Pancreas (tissue), 10 donors: Measurements from ENCODE around the gene SLC34A3. TPM values are rescaled to one million over a fixed set of nuclear protein-coding genes. Genes with fewer than 3 reads are reported as not detected.

ENCODE experiments used
- ATAC-seq, 4 donors: fragments of 200-7000 bp; cut with Tn5 transposase; one replicate each; pipeline versions ENCODE4 v1.8.0 to v1.9.1; 2020; ENCODE audit warnings: mild to moderate bottlenecking in 4 of 4, moderate library complexity in 4 of 4
- DNase-seq, 6 donors: peaks; one replicate each; pipeline ENCODE4 v3.0.0-alpha.2; 2020
- FAIRE-seq: peaks from 2 replicates; lab custom pipeline; 2012; peaks lifted over from hg19 to GRCh38; lab: Jason Lieb, UNC
- H3K27ac ChIP-seq, 4 donors: fragments of 200-600 bp; sonication (generic); 1 replicate in 3 of 4; 2 replicates in 1 of 4; pipeline versions ENCODE4 v1.5.0 to v1.8.0; 2020
- H3K27me3 ChIP-seq, 4 donors: fragments of 200-600 bp; one replicate each; pipeline ENCODE4 v1.8.0; 2021
- H3K36me3 ChIP-seq, 3 donors: fragments of 200-600 bp; sonication (generic) in 1 of 3; one replicate each; pipeline versions ENCODE4 v1.5.0 to v1.8.0; 2020 to 2021
- H3K4me1 ChIP-seq, 3 donors: fragments of 200-600 bp; one replicate each; pipeline ENCODE4 v1.8.0; 2021
- H3K4me3 ChIP-seq, 4 donors: fragments of 200-600 bp; sonication (generic) in 2 of 4; one replicate each; pipeline versions ENCODE4 v1.5.0 to v1.8.0; 2020 to 2021
- H3K9me3 ChIP-seq, 4 donors: fragments of 200-600 bp; one replicate each; pipeline ENCODE4 v1.8.0; 2021
- WGBS, 2 donors: extraction: QIAGEN DNeasy Blood & Tissue Kit; methylation state at CpG; one replicate each; pipeline ENCODE4 v1.1.7; 2013; 5-methylcytosine and 5-hydroxymethylcytosine counted together
- intact Hi-C, 3 donors: fragments of 100-400 bp; cut with DNase I; formaldehyde crosslinking; loops; one replicate each; pipeline versions ENCODE4 v1.11.1 to v1.14.2; 2022
- polyA plus RNA-seq, 2 donors: library from polyadenylated mRNA; stranded (reverse); fragments of 200-250 nt; gene quantifications; one replicate each; pipeline ENCODE4 v1.2.3, GENCODE V29; 2013
- total RNA-seq, 6 donors: library from RNA; stranded (reverse); fragmentation: NEBNext Ultra II Directional in 4 of 6; extraction: Animal tissue kit (Norgen Biotek cat#: 25700) in 4 of 6; gene quantifications; one replicate each; pipeline versions ENCODE4 v1.2.1 to v1.2.4, GENCODE V29; 2021 to 2023
- TF ChIP-seq, protein P1 (sequence below), 4 donors: fragments of 200-600 bp; sonication (generic) in 3 of 4; IDR thresholded peaks; one replicate each; pipeline versions ENCODE4 v1.5.0 to v1.8.0; 2021; ENCODE audit warnings: antibody characterized with exemption in 4 of 4
- donor health status: healthy with polysubstance abuse.
- donor health status: DM: no; HTN: no; CAD: no; lungs with moderate emphysema.
- donor health status: DM: no; HTN: no; CAD: no.
- donor health status: control.
- donor health status: control.
- donor health status: Bipolar disorder and iron deficiency.
- donor health status: DM: yes; HTN: yes; CAD: no.
- donor health status: DM: no; HTN: no; CAD: no.
- donor health status: DM: no; HTN: no; CAD: no.
- donor health status: DM: yes; HTN: yes; CAD: no.

SLC34A3 gene
- total and polyA plus RNA-seq, 8 donors, result 0.12 to 0.42 (median 0.20) TPM; not detected in 4

GRCh38 chr9:137253717-137254623 lies 23.3 kb downstream of the SLC34A3 start:
- H3K27ac ChIP-seq, result peak overlapping the region; percentile 15 to 77 (median 52)
- intact Hi-C loops, result no loop called here

DNA sequence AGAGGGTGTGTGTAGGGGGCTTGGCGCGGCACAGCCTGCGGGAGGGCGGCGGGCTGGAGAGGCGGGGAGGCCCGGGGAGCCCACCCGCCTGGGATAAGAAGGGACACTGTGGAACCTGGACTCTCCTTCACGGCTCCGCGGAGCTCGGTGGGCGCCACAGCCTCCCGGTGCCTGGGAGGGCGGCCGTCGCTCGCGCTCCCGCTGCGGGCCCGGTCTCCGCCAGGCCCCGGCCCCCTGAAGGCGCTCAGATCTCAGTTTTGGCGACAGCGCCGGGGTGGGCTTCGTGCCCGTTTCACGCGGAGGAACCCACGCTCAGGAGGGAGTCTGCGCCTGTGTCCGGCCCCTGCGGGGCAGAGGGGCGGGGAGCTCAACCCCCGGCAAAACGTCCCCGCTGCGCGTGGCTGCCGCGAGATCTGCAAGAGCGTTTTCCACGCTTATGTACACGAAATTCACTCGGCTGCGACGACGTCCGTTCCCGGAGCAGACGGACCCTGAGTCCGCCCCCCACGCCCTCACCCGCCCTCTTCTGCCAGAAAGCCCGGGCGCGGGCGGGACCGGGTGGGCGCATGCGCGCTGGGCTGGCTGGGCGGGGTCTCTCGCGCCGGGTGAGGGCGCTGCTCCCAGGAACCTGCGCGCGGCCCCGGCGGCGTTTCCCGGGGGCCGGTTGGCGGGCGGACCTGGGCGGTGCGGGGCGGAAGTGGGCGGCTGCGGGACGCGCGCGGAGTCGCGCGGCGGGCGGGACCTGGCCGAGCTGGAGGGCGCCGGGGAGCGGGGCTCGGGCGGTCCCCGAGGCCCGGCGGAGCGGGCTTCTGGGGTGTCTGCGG lies 24.1 kb downstream of the SLC34A3 start, which contains the start of gene NELFB:
NELFB (plus strand) TSS at position 704 of the 824 bp plus-strand sequence.
- peaks cover 3 to 17% (median 10%) of the 10 kb centered on the region in 3 donors for H3K4me1 ChIP-seq
- no peaks in the 10 kb centered on the region for H3K27me3 ChIP-seq
- H3K9me3 ChIP-seq, result no peaks in the 10 kb centered on the region
- 1% methylated on average over 58 to 105 of the region's 105 CpGs for WGBS, 2 donors
- H3K4me3 ChIP-seq, result peak within 1 kb of the TSS; percentile 83 to 98 (median 98)
- ATAC-seq, result peak; percentile 84 to 93 (median 86)
- peak within 1 kb of the TSS; percentile 31 to 77 (median 52) for H3K27ac ChIP-seq
- TF ChIP-seq, protein P1, sequence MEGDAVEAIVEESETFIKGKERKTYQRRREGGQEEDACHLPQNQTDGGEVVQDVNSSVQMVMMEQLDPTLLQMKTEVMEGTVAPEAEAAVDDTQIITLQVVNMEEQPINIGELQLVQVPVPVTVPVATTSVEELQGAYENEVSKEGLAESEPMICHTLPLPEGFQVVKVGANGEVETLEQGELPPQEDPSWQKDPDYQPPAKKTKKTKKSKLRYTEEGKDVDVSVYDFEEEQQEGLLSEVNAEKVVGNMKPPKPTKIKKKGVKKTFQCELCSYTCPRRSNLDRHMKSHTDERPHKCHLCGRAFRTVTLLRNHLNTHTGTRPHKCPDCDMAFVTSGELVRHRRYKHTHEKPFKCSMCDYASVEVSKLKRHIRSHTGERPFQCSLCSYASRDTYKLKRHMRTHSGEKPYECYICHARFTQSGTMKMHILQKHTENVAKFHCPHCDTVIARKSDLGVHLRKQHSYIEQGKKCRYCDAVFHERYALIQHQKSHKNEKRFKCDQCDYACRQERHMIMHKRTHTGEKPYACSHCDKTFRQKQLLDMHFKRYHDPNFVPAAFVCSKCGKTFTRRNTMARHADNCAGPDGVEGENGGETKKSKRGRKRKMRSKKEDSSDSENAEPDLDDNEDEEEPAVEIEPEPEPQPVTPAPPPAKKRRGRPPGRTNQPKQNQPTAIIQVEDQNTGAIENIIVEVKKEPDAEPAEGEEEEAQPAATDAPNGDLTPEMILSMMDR (IDR thresholded peaks at IDR 0.05), result no peak
- FAIRE-seq, result no peak
- intact Hi-C loops, result no loop called here
- H3K36me3 ChIP-seq, result no peaks in the 10 kb centered on the region
- DNase-seq, result peak; percentile 90 to 100 (median 96)

More at GRCh38 chr9:137253717-137254623, 23.3 kb downstream of the SLC34A3 start:
- DNase-seq, result peak in 1 of 6 donors; percentile 64
- 29 to 35% methylated on average over 21 of the region's 21 CpGs for WGBS, 2 donors
- peak; percentile 17 to 51 (median 38) for ATAC-seq
- TF ChIP-seq, protein P1 (IDR thresholded peaks at IDR 0.05), result no peak
- Histone ChIP-seq H3K4me3 (peak overlapping the region; percentile 83 to 98 (median 98)), H3K27me3 (no peaks in the 10 kb centered on the region), H3K4me1 (peaks cover 3 to 17% (median 10%) of the 10 kb centered on the region in 3 donors), H3K36me3 (no peaks in the 10 kb centered on the region), H3K9me3 (no peaks in the 10 kb centered on the region)
- no peak for FAIRE-seq

- H3K4me3 ChIP-seq, result peak overlapping the region; percentile 83 to 98 (median 98)
- H3K9me3 ChIP-seq, result no peaks in the 10 kb centered on the region
- ATAC-seq (peak; percentile 6 to 51 (median 22)), FAIRE-seq (no peak), DNase-seq (peak in 4 of 6 donors; percentile 65 to 90 (median 75))
- WGBS, 2 donors, result 0 to 1% methylated on average over 37 to 51 of the region's 51 CpGs
- no peaks in the 10 kb centered on the region for H3K27me3 ChIP-seq
- H3K36me3 ChIP-seq, result no peaks in the 10 kb centered on the region
- TF ChIP-seq, protein P1 (IDR thresholded peaks at IDR 0.05), result no peak
- H3K27ac ChIP-seq, result peak overlapping the region; percentile 31 to 62 (median 42)
- intact Hi-C loops, result no loop called here
- H3K4me1 ChIP-seq, result peaks cover 3 to 17% (median 10%) of the 10 kb centered on the region in 3 donors
Measured at GRCh38 chr9:137255448-137256114, 24.9 kb downstream of the SLC34A3 start.

DNA sequence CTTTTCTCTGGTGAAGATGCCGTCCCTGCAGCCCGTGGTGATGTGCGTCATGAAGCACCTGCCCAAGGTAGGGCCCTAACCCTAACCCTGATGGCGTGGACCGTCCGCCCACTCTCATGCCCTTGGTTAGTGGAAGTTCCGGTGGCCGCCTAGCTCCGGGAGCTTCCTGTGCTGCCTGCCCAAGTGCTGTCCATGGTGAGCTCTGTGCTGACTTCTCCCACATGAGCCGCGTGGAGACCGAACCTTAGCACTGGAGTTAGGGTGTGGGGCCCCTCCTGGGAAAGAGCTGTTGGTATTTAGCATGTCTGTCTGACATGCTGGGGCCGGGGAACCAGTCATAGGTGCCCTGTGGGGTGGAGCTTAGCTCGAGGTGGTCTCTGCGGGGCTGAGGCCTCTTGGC lies 25.7 kb downstream of the SLC34A3 start:
- WGBS, 2 donors, result 64 to 76% methylated on average over 15 of the region's 15 CpGs
- H3K4me3 ChIP-seq, result peak overlapping the region in 2 of 4 donors; percentile 83 to 98
- H3K27me3 ChIP-seq, result no peaks in the 10 kb centered on the region
- FAIRE-seq (no peak), ATAC-seq (no peak), DNase-seq (no peak)
- no peak overlapping the region for H3K27ac ChIP-seq
- H3K4me1 ChIP-seq, result peaks cover 3 to 17% (median 10%) of the 10 kb centered on the region in 3 donors
- intact Hi-C loops, result no loop called here
- TF ChIP-seq, protein P1 (IDR thresholded peaks at IDR 0.05), result no peak
- H3K36me3 ChIP-seq, result no peaks in the 10 kb centered on the region
- H3K9me3 ChIP-seq, result no peaks in the 10 kb centered on the region
